Lower leg skin (tissue), 4 donors: ENCODE results near the gene FANCD2. TPM values are rescaled to one million over a fixed set of nuclear protein-coding genes. Genes with fewer than 3 reads are reported as not detected.

Source experiments
- DNase-seq, 2 donors: peaks; one replicate each; pipeline ENCODE4 v3.0.0-alpha.2; 2019; ENCODE audit warnings: low spot score in 2 of 2
- H3K4me3 ChIP-seq: fragments of 200-600 bp; sonication (generic); 2 replicates; pipeline ENCODE4 v1.5.1; 2017; ENCODE audit warnings: mild to moderate bottlenecking, low read depth; ENCODE audit not compliant: poor library complexity, severe bottlenecking
- CTCF ChIP-seq, 3 donors: fragments of 450-650 bp; IDR thresholded peaks; one replicate each; pipeline ENCODE4 v1.5.1; 2016; ENCODE audit warnings: antibody characterized with exemption in 3 of 3, mild to moderate bottlenecking in 3 of 3, moderate library complexity in 2 of 3
- POLR2A ChIP-seq, 2 donors: fragments of 450-650 bp; IDR thresholded peaks; one replicate each; pipeline ENCODE4 v1.6.1; 2016 to 2017; ENCODE audit warnings: antibody characterized with exemption in 2 of 2, mild to moderate bottlenecking in 1 of 2, moderate library complexity in 1 of 2
- WGBS, 2 donors: methylation state at CpG; one replicate each; pipeline ENCODE4 v1.1.5; 2018; 5-methylcytosine and 5-hydroxymethylcytosine counted together
- intact Hi-C: fragments of 100-400 bp; cut with DNase I; formaldehyde crosslinking; loops from one replicate; pipeline ENCODE4 v1.15.0; 2023; ENCODE audit warnings: low total_unique reads
- total RNA-seq, 4 donors: library from RNA; depleted of rRNA; stranded (reverse); fragments of >200 nt; gene quantifications; one replicate each; pipeline ENCODE4 v1.1.0, GENCODE V29; 2016

Gene FANCD2
- total RNA-seq, 4 donors from 2014 or later: 1.7 to 6.5 (median 3.1) TPM

GRCh38 chr3:9994086-9994844 lies 32.0 kb upstream of the FANCD2 start:
- intact Hi-C loops: no loop called here
- WGBS, 2 donors: 81 to 85% methylated on average over 10 of the region's 10 CpGs
- TF ChIP-seq CTCF (IDR thresholded peaks at IDR 0.05) (no peak), POLR2A (IDR thresholded peaks at IDR 0.05) (no peak)
- DNase-seq: no peak
- H3K4me3 ChIP-seq: no peak overlapping the region

GRCh38 chr3:10000686-10001085 lies 25.6 kb upstream of the FANCD2 start:
- DNase-seq: no peak
- intact Hi-C loops: no loop called here
- TF ChIP-seq CTCF (IDR thresholded peaks at IDR 0.05) (no peak), POLR2A (IDR thresholded peaks at IDR 0.05) (no peak)

GRCh38 chr3:10002951-10003350 lies 23.3 kb upstream of the FANCD2 start:
- TF ChIP-seq CTCF (IDR thresholded peaks at IDR 0.05): no peak
- TF ChIP-seq POLR2A (IDR thresholded peaks at IDR 0.05): no peak
- WGBS, 2 donors: 84 to 100% methylated on average over 1 to 2 of the region's 2 CpGs
- H3K4me3 ChIP-seq: no peak overlapping the region
- intact Hi-C loops: no loop called here
- DNase-seq: peak in 1 of 2 donors; percentile 36

More at GRCh38 chr3:10000686-10001085, 25.6 kb upstream of the FANCD2 start:
- WGBS, 2 donors: 99 to 100% methylated on average over 7 of the region's 7 CpGs
- no peak overlapping the region for H3K4me3 ChIP-seq

- intact Hi-C loops: no loop called here
- DNase-seq: peak in 1 of 2 donors; percentile 65
- H3K4me3 ChIP-seq: no peak overlapping the region
- WGBS, 2 donors: 92 to 94% methylated on average over 7 of the region's 7 CpGs
- TF ChIP-seq CTCF (IDR thresholded peaks at IDR 0.05) (no peak), POLR2A (IDR thresholded peaks at IDR 0.05) (no peak)
Measured at GRCh38 chr3:10004506-10004905, 21.7 kb upstream of the FANCD2 start.

GRCh38 chr3:10004960-10005564 lies 21.2 kb upstream of the FANCD2 start:
- WGBS, 2 donors: 80 to 87% methylated on average over 5 of the region's 5 CpGs
- intact Hi-C loops: no loop called here
- DNase-seq: peak in 1 of 2 donors; percentile 13
- no peak overlapping the region for H3K4me3 ChIP-seq
- TF ChIP-seq CTCF (IDR thresholded peaks at IDR 0.05): no peak
- TF ChIP-seq POLR2A (IDR thresholded peaks at IDR 0.05): no peak
